ENCODE data around the gene CDH24. TPM values are rescaled to one million over a fixed set of nuclear protein-coding genes. Genes with fewer than 3 reads are reported as not detected.
A peak's percentile ranks its signal among the peaks of the same experiment; 100 is the strongest.

Gene CDH24
- total and polyA plus RNA-seq, 2 of the 13 experiments (the other 11 are each of a cell fraction or from before 2014, with no cell fraction given) = 0.69 to 0.99 TPM

DNA sequence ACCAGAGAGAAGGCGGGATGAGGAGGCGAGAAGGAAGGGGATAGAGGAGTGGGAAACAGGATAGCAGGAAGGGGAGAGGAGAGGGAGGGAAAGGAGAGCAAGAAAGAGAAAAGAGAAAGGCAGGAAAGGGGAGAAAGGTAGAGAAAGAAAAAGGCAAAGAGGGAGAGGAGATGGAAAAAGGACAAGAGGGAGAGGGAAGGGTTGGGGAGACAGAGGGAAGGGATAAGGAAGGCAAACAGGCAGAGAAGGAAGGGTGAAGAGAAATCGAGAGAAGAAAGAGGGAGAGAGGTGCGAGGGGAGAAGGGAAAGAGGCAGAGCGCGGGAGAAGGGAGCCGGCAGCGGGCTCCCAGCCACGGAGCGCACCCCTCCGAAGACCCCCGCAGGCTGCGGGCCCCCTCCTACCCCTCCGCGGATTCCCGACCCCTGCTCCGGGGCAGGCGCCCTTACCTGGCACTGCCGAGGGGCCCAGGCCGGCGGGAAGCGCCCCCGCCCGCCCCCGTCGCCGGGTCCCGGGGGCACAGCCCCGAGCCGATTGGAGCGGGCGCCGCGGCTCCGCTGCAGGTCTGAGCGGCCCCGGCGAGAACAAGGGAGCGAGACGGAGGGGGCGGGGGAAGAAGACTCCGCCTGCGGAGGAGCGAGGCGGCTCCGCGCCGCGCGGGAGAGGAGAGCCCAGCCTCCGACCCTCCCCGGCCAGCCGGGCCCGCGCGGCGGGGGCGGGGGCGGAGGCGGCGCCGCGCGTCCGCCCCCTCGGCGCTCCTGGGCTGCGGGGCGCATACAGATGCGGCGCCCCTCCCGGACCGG lies at the start of gene CDH24 (continued):
- peak; percentile 74; the same call in 1 of the 2 replicates for TF ChIP-seq TRIM22 (IDR thresholded peaks at IDR 0.05)
- TF ChIP-seq CEBPB (IDR thresholded peaks at IDR 0.05; ENCODE audit: borderline replicate concordance, low read depth, low read length) = no peak
- no peak for TF ChIP-seq FOXM1 (CRISPR knock-in tag; IDR thresholded peaks at IDR 0.05)
- no peak for TF ChIP-seq ZFP90 (CRISPR knock-in tag; IDR thresholded peaks at IDR 0.05; ENCODE audit: borderline replicate concordance)
- no peak for TF ChIP-seq DNMT3B (CRISPR knock-in tag; conservative IDR thresholded peaks at IDR 0.05)
- TF ChIP-seq RORA (CRISPR knock-in tag; IDR thresholded peaks at IDR 0.05) = no peak
- no peak for TF ChIP-seq ZNF17 (CRISPR knock-in tag; IDR thresholded peaks at IDR 0.05)
- no peak for TF ChIP-seq GPN1 (CRISPR knock-in tag; IDR thresholded peaks at IDR 0.05; ENCODE audit: borderline replicate concordance)
- no peak for TF ChIP-seq ZNF225 (CRISPR knock-in tag; IDR thresholded peaks at IDR 0.05)
- TF ChIP-seq MTERF4 (CRISPR knock-in tag; IDR thresholded peaks at IDR 0.05) = no peak
- no peak for TF ChIP-seq ZNF33A (CRISPR knock-in tag; IDR thresholded peaks at IDR 0.05; ENCODE audit: borderline replicate concordance)
- TF ChIP-seq ZNF446 (CRISPR knock-in tag; IDR thresholded peaks at IDR 0.05) = 0 out of 2 replicates have a peak, but pooled peaks have one; percentile 48
- no peak for TF ChIP-seq TFE3 (CRISPR knock-in tag; IDR thresholded peaks at IDR 0.05)
- no peak for TF ChIP-seq ZSCAN25 (CRISPR knock-in tag; IDR thresholded peaks at IDR 0.05)
- TF ChIP-seq KDM6A (CRISPR knock-in tag; IDR thresholded peaks at IDR 0.05; ENCODE audit: low read depth) = no peak
- TF ChIP-seq ZNF691 (CRISPR knock-in tag; IDR thresholded peaks at IDR 0.05; ENCODE audit: borderline replicate concordance, low read depth) = 0 out of 2 replicates have a peak, but pooled peaks have one; percentile 12
- 0 out of 2 replicates have a peak, but pooled peaks have one; percentile 77 for TF ChIP-seq PREB (CRISPR knock-in tag; IDR thresholded peaks at IDR 0.05)
- TF ChIP-seq, protein P1, sequence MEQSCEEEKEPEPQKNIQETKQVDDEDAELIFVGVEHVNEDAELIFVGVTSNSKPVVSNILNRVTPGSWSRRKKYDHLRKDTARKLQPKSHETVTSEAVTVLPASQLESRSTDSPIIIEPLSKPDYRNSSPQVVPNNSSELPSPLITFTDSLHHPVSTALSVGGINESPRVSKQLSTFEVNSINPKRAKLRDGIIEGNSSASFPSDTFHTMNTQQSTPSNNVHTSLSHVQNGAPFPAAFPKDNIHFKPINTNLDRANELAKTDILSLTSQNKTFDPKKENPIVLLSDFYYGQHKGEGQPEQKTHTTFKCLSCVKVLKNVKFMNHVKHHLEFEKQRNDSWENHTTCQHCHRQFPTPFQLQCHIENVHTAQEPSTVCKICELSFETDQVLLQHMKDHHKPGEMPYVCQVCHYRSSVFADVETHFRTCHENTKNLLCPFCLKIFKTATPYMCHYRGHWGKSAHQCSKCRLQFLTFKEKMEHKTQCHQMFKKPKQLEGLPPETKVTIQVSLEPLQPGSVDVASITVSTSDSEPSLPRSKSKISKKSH (CRISPR knock-in tag; IDR thresholded peaks at IDR 0.05; ENCODE audit: borderline replicate concordance) = no peak
- TF ChIP-seq CC2D1A (CRISPR knock-in tag; IDR thresholded peaks at IDR 0.05) = no peak
- no peak; the same call in 1 of the 2 replicates for TF ChIP-seq MTF2 (CRISPR knock-in tag; IDR thresholded peaks at IDR 0.05; ENCODE audit: borderline replicate concordance)
- TF ChIP-seq CEBPG (CRISPR knock-in tag; IDR thresholded peaks at IDR 0.05) = no peak
- peak; percentile 84; the same call in 1 of the 2 replicates for TF ChIP-seq SOX6 (IDR thresholded peaks at IDR 0.05)
- TF ChIP-seq SOX6 (CRISPR knock-in tag; IDR thresholded peaks at IDR 0.05) = no peak
- TF ChIP-seq RAD21 (CRISPR knock-in tag; IDR thresholded peaks at IDR 0.05) = no peak
